ENCODE data around the gene GOLGA2. TPM values are rescaled to one million over a fixed set of nuclear protein-coding genes. Genes with fewer than 3 reads are reported as not detected.

The GOLGA2 gene
- total RNA-seq, 1 experiment from 2014 or later: 51.0 TPM

- H3T11ph ChIP-seq (ENCODE audit: low read length): no peak overlapping the region
- no peaks in the 10 kb centered on the region for H3K79me1 ChIP-seq (ENCODE audit: insufficient read depth, low read depth, low read length, poor library complexity, severe bottlenecking)
- H2BK12ac ChIP-seq (ENCODE audit: insufficient read length, low read depth, low read length): no peak overlapping the region
- no peak overlapping the region for H2AK5ac ChIP-seq (ENCODE audit: insufficient read length, low read length)
- H4K20me1 ChIP-seq (ENCODE audit: control insufficient read depth, insufficient read depth, insufficient read length): no peaks in the 10 kb centered on the region
- peaks cover 2 to 4% of the 10 kb centered on the region in 2 experiments for H3K4me1 Mint-ChIP-seq
- peaks cover 4% of the 10 kb centered on the region for H3K27me3 Mint-ChIP-seq (ENCODE audit: low read depth)
- H3K27ac Mint-ChIP-seq: no peak overlapping the region
- H2BK20ac ChIP-seq (ENCODE audit: low read depth, low read length, poor library complexity, severe bottlenecking): no peak overlapping the region
- H3K23me2 ChIP-seq (ENCODE audit: insufficient read length, low read depth, low read length, poor library complexity, severe bottlenecking): no peaks in the 10 kb centered on the region
- H3K9me3 ChIP-seq (ENCODE audit: control insufficient read depth, low read depth, low read length): no peaks in the 10 kb centered on the region
- no CpG with 5 or more reads among the region's 16 CpGs for WGBS (ENCODE audit: extremely low coverage, insufficient read length, low lambda C conversion rate)
- H3K4ac ChIP-seq (ENCODE audit: low read depth, low read length): no peak overlapping the region
- H3K4me3 Mint-ChIP-seq: no peak overlapping the region
- no peak overlapping the region for H4K5ac ChIP-seq (ENCODE audit: insufficient read length, low read depth, low read length)
- no peaks in the 10 kb centered on the region for H3K4me1 ChIP-seq (ENCODE audit: insufficient read depth, low read length)
- H3K18ac ChIP-seq (ENCODE audit: insufficient read length, low read depth, low read length): no peak overlapping the region
- no peak overlapping the region for H4K91ac ChIP-seq (ENCODE audit: insufficient read length, low read depth, low read length)
- H3K9me3 Mint-ChIP-seq: no peaks in the 10 kb centered on the region
- no peak overlapping the region for H3K9ac ChIP-seq (ENCODE audit: extremely low read depth, insufficient read length, low read length)
- no peak overlapping the region for H2BK5ac ChIP-seq (ENCODE audit: insufficient read length, low read length)
- no peak overlapping the region for H2AFZ ChIP-seq (ENCODE audit: low read length)
- no peak overlapping the region for H4K8ac ChIP-seq (replicated peaks; ENCODE audit: insufficient read length, low read depth, low read length)
- H3K79me2 ChIP-seq (ENCODE audit: insufficient read depth, low read length): no peaks in the 10 kb centered on the region
- H2BK15ac ChIP-seq (ENCODE audit: low read depth, low read length): no peak overlapping the region
- no peak overlapping the region for H3K27ac ChIP-seq (ENCODE audit: insufficient read length, low read depth, low read length)
- H3K56ac ChIP-seq (ENCODE audit: insufficient read length, low read depth, low read length): no peak overlapping the region
- no peak for DNase-seq
- H3K27me3 ChIP-seq (ENCODE audit: insufficient read depth, low read length): no peaks in the 10 kb centered on the region
- TF ChIP-seq, protein P1, sequence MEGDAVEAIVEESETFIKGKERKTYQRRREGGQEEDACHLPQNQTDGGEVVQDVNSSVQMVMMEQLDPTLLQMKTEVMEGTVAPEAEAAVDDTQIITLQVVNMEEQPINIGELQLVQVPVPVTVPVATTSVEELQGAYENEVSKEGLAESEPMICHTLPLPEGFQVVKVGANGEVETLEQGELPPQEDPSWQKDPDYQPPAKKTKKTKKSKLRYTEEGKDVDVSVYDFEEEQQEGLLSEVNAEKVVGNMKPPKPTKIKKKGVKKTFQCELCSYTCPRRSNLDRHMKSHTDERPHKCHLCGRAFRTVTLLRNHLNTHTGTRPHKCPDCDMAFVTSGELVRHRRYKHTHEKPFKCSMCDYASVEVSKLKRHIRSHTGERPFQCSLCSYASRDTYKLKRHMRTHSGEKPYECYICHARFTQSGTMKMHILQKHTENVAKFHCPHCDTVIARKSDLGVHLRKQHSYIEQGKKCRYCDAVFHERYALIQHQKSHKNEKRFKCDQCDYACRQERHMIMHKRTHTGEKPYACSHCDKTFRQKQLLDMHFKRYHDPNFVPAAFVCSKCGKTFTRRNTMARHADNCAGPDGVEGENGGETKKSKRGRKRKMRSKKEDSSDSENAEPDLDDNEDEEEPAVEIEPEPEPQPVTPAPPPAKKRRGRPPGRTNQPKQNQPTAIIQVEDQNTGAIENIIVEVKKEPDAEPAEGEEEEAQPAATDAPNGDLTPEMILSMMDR (conservative IDR thresholded peaks at IDR 0.05): no peak
- no peak overlapping the region for H2BK120ac ChIP-seq (ENCODE audit: low read depth, low read length, poor library complexity, severe bottlenecking)
- H3K23ac ChIP-seq (ENCODE audit: insufficient read length, low read depth, low read length): no peak overlapping the region
- H3K14ac ChIP-seq (ENCODE audit: insufficient read depth, low read length): no peak overlapping the region
- no peak overlapping the region for H3K4me2 ChIP-seq (ENCODE audit: insufficient read depth, insufficient read length, low read length)
- H3K36me3 Mint-ChIP-seq (ENCODE audit: insufficient read depth in 1 of 3, low read depth in 3 of 3): no peaks in the 10 kb centered on the region
Observed at GRCh38 chr9:128296340-128297220, 20.8 kb upstream of the GOLGA2 start.
